AG20443 (cell line): Measurements from ENCODE around the gene RUNDC3A.
A peak's percentile ranks its signal among the peaks of the same experiment; 100 is the strongest.
"Not testable (repeated sequence)": the region's sequence is repeated elsewhere in the genome, so short reads cannot be mapped to it uniquely, and the experiment has no call there.

Source experiments
- DNase-seq: peaks from one replicate; pipeline ENCODE4 v3.0.0; 2012; ENCODE audit warnings: low spot score, mixed read lengths

RUNDC3A gene

GRCh38 chr17:44318077-44318892 lies 9.9 kb downstream of the RUNDC3A start:
- DNase-seq, result no peak

- DNase-seq, result no peak
Observed at GRCh38 chr17:44320066-44320465, 11.7 kb downstream of the RUNDC3A start.

GRCh38 chr17:44321246-44322120 lies 13.1 kb downstream of the RUNDC3A start:
- DNase-seq, result no peak

GRCh38 chr17:44322236-44322895 lies 14.0 kb downstream of the RUNDC3A start:
- DNase-seq, result no peak

- DNase-seq, result no peak
Observed at GRCh38 chr17:44323359-44324091, 15.1 kb downstream of the RUNDC3A start.

GRCh38 chr17:44324092-44324570 lies 15.7 kb downstream of the RUNDC3A start:
- peak; percentile 43 for DNase-seq

- DNase-seq, result peak; percentile 97
Observed at GRCh38 chr17:44324571-44325275, 16.3 kb downstream of the RUNDC3A start, which contains the start of gene SLC25A39. SLC25A39 (minus strand) TSS chr17:44324823; CDS start chr17:44323562, 1,261 bp downstream.

- peak; percentile 97 for DNase-seq
Observed at GRCh38 chr17:44326861-44327444, 18.6 kb downstream of the RUNDC3A start.

- no peak for DNase-seq
Observed at GRCh38 chr17:44327715-44328449, 19.5 kb downstream of the RUNDC3A start.

GRCh38 chr17:44329516-44329915 lies 21.1 kb downstream of the RUNDC3A start:
- not testable (repeated sequence) for DNase-seq

- not testable (repeated sequence) for DNase-seq
Observed at GRCh38 chr17:44330263-44330662, 21.9 kb downstream of the RUNDC3A start.

GRCh38 chr17:44331249-44331760 lies 22.9 kb downstream of the RUNDC3A start:
- DNase-seq, result peak; percentile 70

GRCh38 chr17:44333371-44333770 lies 25.0 kb downstream of the RUNDC3A start:
- no peak for DNase-seq

- DNase-seq, result no peak
Observed at GRCh38 chr17:44334315-44334714, 25.9 kb downstream of the RUNDC3A start.

GRCh38 chr17:44334727-44335126 lies 26.3 kb downstream of the RUNDC3A start:
- no peak for DNase-seq

GRCh38 chr17:44335564-44335963 lies 27.2 kb downstream of the RUNDC3A start:
- no peak for DNase-seq

- no peak for DNase-seq
Observed at GRCh38 chr17:44335968-44336367, 27.6 kb downstream of the RUNDC3A start.

GRCh38 chr17:44338702-44339101 lies 30.3 kb downstream of the RUNDC3A start:
- no peak for DNase-seq

GRCh38 chr17:44340553-44340952 lies 32.2 kb downstream of the RUNDC3A start:
- not testable (repeated sequence) for DNase-seq
